ENCODE results near the gene DDN.

The DDN gene

GRCh38 chr12:48998497-48999353, 450 bp downstream of the DDN start:
- H3K4me3 ChIP-seq (ENCODE audit: low read length) = peak overlapping the region; percentile 52
- H3K9ac ChIP-seq (ENCODE audit: low read length) = no peak overlapping the region
- H3K4me1 ChIP-seq (ENCODE audit: control insufficient read depth, low read depth, low read length) = no peaks in the 10 kb centered on the region
- no peak overlapping the region for H3K27ac ChIP-seq (ENCODE audit: low read length)
- peaks cover 9% of the 10 kb centered on the region for H3K36me3 ChIP-seq (ENCODE audit: control insufficient read depth, low read depth, low read length)
- peaks cover 77% of the 10 kb centered on the region for H3K27me3 ChIP-seq (ENCODE audit: control insufficient read depth, insufficient read depth, low read length)
- no peaks in the 10 kb centered on the region for H3K9me3 ChIP-seq (ENCODE audit: control insufficient read depth, low read depth, low read length)

GRCh38 chr12:48997719-48998496, 1.3 kb downstream of the DDN start:
- H3K27ac ChIP-seq (ENCODE audit: low read length) = no peak overlapping the region
- H3K4me1 ChIP-seq (ENCODE audit: control insufficient read depth, low read depth, low read length) = no peaks in the 10 kb centered on the region
- peaks cover 85% of the 10 kb centered on the region for H3K27me3 ChIP-seq (ENCODE audit: control insufficient read depth, insufficient read depth, low read length)

GRCh38 chr12:48996794-48997718, 2.1 kb downstream of the DDN start:
- Histone ChIP-seq H3K4me3 (ENCODE audit: low read length) (peak overlapping the region; percentile 52), H3K27ac (ENCODE audit: low read length) (no peak overlapping the region), H3K36me3 (ENCODE audit: control insufficient read depth, low read depth, low read length) (no peaks in the 10 kb centered on the region), H3K9ac (ENCODE audit: low read length) (no peak overlapping the region), H3K27me3 (ENCODE audit: control insufficient read depth, insufficient read depth, low read length) (peaks cover 87% of the 10 kb centered on the region), H3K4me1 (ENCODE audit: control insufficient read depth, low read depth, low read length) (no peaks in the 10 kb centered on the region), H3K9me3 (ENCODE audit: control insufficient read depth, low read depth, low read length) (no peaks in the 10 kb centered on the region)

More at GRCh38 chr12:48997719-48998496, 1.3 kb downstream of the DDN start:
- H3K36me3 ChIP-seq (ENCODE audit: control insufficient read depth, low read depth, low read length) = peaks cover 8% of the 10 kb centered on the region
- no peaks in the 10 kb centered on the region for H3K9me3 ChIP-seq (ENCODE audit: control insufficient read depth, low read depth, low read length)
- H3K4me3 ChIP-seq (ENCODE audit: low read length) = peak overlapping the region; percentile 52
- H3K9ac ChIP-seq (ENCODE audit: low read length) = no peak overlapping the region

GRCh38 chr12:48995086-48995879, 3.9 kb downstream of the DDN start:
- peaks cover 75% of the 10 kb centered on the region for H3K27me3 ChIP-seq (ENCODE audit: control insufficient read depth, insufficient read depth, low read length)
- no peaks in the 10 kb centered on the region for H3K9me3 ChIP-seq (ENCODE audit: control insufficient read depth, low read depth, low read length)
- H3K9ac ChIP-seq (ENCODE audit: low read length) = no peak overlapping the region
- H3K36me3 ChIP-seq (ENCODE audit: control insufficient read depth, low read depth, low read length) = no peaks in the 10 kb centered on the region
- H3K4me3 ChIP-seq (ENCODE audit: low read length) = no peak overlapping the region
- peaks cover 6% of the 10 kb centered on the region for H3K4me1 ChIP-seq (ENCODE audit: control insufficient read depth, low read depth, low read length)
- no peak overlapping the region for H3K27ac ChIP-seq (ENCODE audit: low read length)

- H3K4me1 ChIP-seq (ENCODE audit: control insufficient read depth, low read depth, low read length) = peaks cover 6% of the 10 kb centered on the region
- H3K27ac ChIP-seq (ENCODE audit: low read length) = no peak overlapping the region
- no peak overlapping the region for H3K9ac ChIP-seq (ENCODE audit: low read length)
- H3K36me3 ChIP-seq (ENCODE audit: control insufficient read depth, low read depth, low read length) = no peaks in the 10 kb centered on the region
- no peaks in the 10 kb centered on the region for H3K9me3 ChIP-seq (ENCODE audit: control insufficient read depth, low read depth, low read length)
- no peak overlapping the region for H3K4me3 ChIP-seq (ENCODE audit: low read length)
- peaks cover 67% of the 10 kb centered on the region for H3K27me3 ChIP-seq (ENCODE audit: control insufficient read depth, insufficient read depth, low read length)
These were observed 4.7 kb downstream of the DDN start for GRCh38 chr12:48994224-48995085.

GRCh38 chr12:48993787-48994186, 5.4 kb downstream of the DDN start:
- Histone ChIP-seq H3K4me3 (ENCODE audit: low read length) (no peak overlapping the region), H3K36me3 (ENCODE audit: control insufficient read depth, low read depth, low read length) (no peaks in the 10 kb centered on the region), H3K27me3 (ENCODE audit: control insufficient read depth, insufficient read depth, low read length) (peaks cover 66% of the 10 kb centered on the region), H3K9me3 (ENCODE audit: control insufficient read depth, low read depth, low read length) (no peaks in the 10 kb centered on the region), H3K4me1 (ENCODE audit: control insufficient read depth, low read depth, low read length) (peaks cover 6% of the 10 kb centered on the region), H3K9ac (ENCODE audit: low read length) (no peak overlapping the region), H3K27ac (ENCODE audit: low read length) (no peak overlapping the region)

GRCh38 chr12:48991247-48992050, 7.7 kb downstream of the DDN start:
- Histone ChIP-seq H3K27me3 (ENCODE audit: control insufficient read depth, insufficient read depth, low read length) (peaks cover 65% of the 10 kb centered on the region), H3K9ac (ENCODE audit: low read length) (no peak overlapping the region), H3K9me3 (ENCODE audit: control insufficient read depth, low read depth, low read length) (no peaks in the 10 kb centered on the region), H3K4me1 (ENCODE audit: control insufficient read depth, low read depth, low read length) (peaks cover 6% of the 10 kb centered on the region), H3K27ac (ENCODE audit: low read length) (no peak overlapping the region), H3K4me3 (ENCODE audit: low read length) (no peak overlapping the region), H3K36me3 (ENCODE audit: control insufficient read depth, low read depth, low read length) (no peaks in the 10 kb centered on the region)

- Histone ChIP-seq H3K4me3 (ENCODE audit: low read length) (no peak overlapping the region), H3K4me1 (ENCODE audit: control insufficient read depth, low read depth, low read length) (peaks cover 6% of the 10 kb centered on the region), H3K9ac (ENCODE audit: low read length) (no peak overlapping the region), H3K9me3 (ENCODE audit: control insufficient read depth, low read depth, low read length) (no peaks in the 10 kb centered on the region), H3K27me3 (ENCODE audit: control insufficient read depth, insufficient read depth, low read length) (peaks cover 65% of the 10 kb centered on the region), H3K36me3 (ENCODE audit: control insufficient read depth, low read depth, low read length) (no peaks in the 10 kb centered on the region), H3K27ac (ENCODE audit: low read length) (no peak overlapping the region)
These were observed 8.6 kb downstream of the DDN start for GRCh38 chr12:48990552-48990951.

- H3K36me3 ChIP-seq (ENCODE audit: control insufficient read depth, low read depth, low read length) = no peaks in the 10 kb centered on the region
- peaks cover 6% of the 10 kb centered on the region for H3K4me1 ChIP-seq (ENCODE audit: control insufficient read depth, low read depth, low read length)
- H3K9ac ChIP-seq (ENCODE audit: low read length) = no peak overlapping the region
- H3K27ac ChIP-seq (ENCODE audit: low read length) = no peak overlapping the region
- H3K9me3 ChIP-seq (ENCODE audit: control insufficient read depth, low read depth, low read length) = no peaks in the 10 kb centered on the region
- no peak overlapping the region for H3K4me3 ChIP-seq (ENCODE audit: low read length)
- peaks cover 65% of the 10 kb centered on the region for H3K27me3 ChIP-seq (ENCODE audit: control insufficient read depth, insufficient read depth, low read length)
These were observed 11.0 kb downstream of the DDN start for GRCh38 chr12:48988030-48988649.

All from iPS-18a (cell line).